ENCODE results near the gene FKBP2. TPM values are rescaled to one million over a fixed set of nuclear protein-coding genes. Genes with fewer than 3 reads are reported as not detected.

FKBP2 gene
- total RNA-seq, 1 experiment from 2014 or later: 57.2 TPM

DNA sequence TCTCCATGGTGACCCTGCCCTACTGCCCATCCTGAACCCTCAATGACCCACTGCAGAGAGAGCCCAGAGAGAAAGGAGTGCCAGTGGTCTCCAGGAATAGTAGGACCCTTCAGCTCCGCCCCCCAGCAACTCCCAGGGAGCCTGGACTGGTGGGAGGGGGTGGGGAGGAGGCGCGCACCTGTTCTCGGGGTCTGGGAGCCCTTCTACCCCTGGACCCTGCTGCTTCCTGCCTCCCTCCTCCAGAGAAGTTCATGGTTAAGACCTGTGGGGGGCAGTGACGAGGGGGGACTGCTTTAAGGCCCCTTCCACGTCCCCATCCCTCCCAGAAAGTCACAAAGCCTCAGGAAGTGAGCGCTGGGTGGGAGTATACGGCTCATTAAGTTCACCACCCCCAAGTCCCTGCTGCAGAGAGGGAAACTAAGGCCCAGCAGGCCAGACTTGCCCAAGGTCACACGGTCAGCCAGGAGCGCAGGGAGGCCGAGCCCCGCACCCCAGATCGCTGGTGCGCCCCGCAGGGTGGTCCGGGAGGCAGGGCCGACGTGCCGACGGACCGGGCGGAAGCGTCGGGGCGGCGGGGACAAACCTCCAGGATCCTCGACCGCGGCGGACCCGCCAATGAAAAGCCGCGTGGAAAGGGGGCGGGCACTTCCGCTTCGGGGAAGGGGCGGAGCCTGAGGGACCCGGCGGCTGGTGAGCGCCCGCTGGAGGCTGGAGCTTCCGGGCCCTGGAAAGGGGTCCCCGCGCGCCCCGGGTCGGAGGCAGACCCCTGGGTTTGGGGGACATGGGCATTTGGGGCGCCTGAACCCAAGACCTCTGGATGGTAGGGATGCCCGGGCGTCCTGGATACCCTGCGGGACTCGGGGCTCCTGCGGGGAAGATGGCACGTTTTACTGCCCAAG is 15.0 kb upstream of the FKBP2 start, which contains the start of the genes NUDT22 and TRPT1 (continued):
- TF ChIP-seq, protein P1, sequence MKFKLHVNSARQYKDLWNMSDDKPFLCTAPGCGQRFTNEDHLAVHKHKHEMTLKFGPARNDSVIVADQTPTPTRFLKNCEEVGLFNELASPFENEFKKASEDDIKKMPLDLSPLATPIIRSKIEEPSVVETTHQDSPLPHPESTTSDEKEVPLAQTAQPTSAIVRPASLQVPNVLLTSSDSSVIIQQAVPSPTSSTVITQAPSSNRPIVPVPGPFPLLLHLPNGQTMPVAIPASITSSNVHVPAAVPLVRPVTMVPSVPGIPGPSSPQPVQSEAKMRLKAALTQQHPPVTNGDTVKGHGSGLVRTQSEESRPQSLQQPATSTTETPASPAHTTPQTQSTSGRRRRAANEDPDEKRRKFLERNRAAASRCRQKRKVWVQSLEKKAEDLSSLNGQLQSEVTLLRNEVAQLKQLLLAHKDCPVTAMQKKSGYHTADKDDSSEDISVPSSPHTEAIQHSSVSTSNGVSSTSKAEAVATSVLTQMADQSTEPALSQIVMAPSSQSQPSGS (CRISPR knock-in tag; IDR thresholded peaks at IDR 0.05; ENCODE audit: borderline replicate concordance, low read depth): no peak

DNA sequence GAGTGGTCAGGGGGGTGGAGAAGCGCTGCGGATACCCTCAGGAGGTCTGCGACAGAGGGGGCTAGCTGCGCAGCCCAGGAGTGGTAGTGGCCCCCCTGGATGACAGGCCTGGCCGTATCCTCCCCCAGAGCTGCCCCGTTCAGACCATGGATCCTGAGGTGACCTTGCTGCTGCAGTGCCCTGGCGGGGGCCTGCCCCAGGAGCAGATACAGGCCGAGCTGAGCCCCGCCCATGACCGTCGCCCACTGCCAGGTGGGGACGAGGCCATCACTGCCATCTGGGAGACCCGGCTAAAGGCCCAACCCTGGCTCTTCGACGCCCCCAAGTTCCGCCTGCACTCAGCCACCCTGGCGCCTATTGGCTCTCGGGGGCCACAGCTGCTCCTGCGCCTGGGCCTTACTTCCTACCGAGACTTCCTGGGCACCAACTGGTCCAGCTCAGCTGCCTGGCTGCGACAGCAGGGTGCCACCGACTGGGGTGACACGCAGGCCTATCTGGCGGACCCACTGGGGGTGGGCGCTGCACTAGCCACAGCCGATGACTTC is 14.3 kb upstream of the FKBP2 start:
- TF ChIP-seq, protein P2, sequence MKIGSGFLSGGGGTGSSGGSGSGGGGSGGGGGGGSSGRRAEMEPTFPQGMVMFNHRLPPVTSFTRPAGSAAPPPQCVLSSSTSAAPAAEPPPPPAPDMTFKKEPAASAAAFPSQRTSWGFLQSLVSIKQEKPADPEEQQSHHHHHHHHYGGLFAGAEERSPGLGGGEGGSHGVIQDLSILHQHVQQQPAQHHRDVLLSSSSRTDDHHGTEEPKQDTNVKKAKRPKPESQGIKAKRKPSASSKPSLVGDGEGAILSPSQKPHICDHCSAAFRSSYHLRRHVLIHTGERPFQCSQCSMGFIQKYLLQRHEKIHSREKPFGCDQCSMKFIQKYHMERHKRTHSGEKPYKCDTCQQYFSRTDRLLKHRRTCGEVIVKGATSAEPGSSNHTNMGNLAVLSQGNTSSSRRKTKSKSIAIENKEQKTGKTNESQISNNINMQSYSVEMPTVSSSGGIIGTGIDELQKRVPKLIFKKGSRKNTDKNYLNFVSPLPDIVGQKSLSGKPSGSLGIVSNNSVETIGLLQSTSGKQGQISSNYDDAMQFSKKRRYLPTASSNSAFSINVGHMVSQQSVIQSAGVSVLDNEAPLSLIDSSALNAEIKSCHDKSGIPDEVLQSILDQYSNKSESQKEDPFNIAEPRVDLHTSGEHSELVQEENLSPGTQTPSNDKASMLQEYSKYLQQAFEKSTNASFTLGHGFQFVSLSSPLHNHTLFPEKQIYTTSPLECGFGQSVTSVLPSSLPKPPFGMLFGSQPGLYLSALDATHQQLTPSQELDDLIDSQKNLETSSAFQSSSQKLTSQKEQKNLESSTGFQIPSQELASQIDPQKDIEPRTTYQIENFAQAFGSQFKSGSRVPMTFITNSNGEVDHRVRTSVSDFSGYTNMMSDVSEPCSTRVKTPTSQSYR (CRISPR knock-in tag; IDR thresholded peaks at IDR 0.05): no peak
- TF ChIP-seq NFATC4 (CRISPR knock-in tag; IDR thresholded peaks at IDR 0.05): no peak
- TF ChIP-seq CREM (CRISPR knock-in tag; IDR thresholded peaks at IDR 0.05): no peak
- TF ChIP-seq TEAD4 (CRISPR knock-in tag; IDR thresholded peaks at IDR 0.05): no peak
- CTCF ChIA-PET: interaction anchor here (0.6 to 3.8 kb wide), 18 partner anchors 9 to 130 kb away, joined by 3 to 27 read pairs (median 5); partner anchors contain the start of genes ESRRA, FERMT3, MACROD1 and PLCB3
- H3K27ac Mint-ChIP-seq: no peak overlapping the region
- no peak for DNase-seq (ENCODE audit: low spot score)
- H3K36me3 Mint-ChIP-seq: no peaks in the 10 kb centered on the region
- ATAC-seq: peak; percentile 3
- peak overlapping the region; percentile 81 for H3K4me3 Mint-ChIP-seq
- peaks cover 28% of the 10 kb centered on the region for H3K4me1 Mint-ChIP-seq
- H3K27me3 Mint-ChIP-seq (ENCODE audit: low read depth): no peaks in the 10 kb centered on the region
- POLR2A ChIA-PET: interaction anchor here (0.9 to 1.9 kb wide), 7 partner anchors 20 to 309 kb away, joined by 3 to 13 read pairs (median 3); partner anchors contain the start of genes FERMT3, PLCB3, PPP1R14B and RCOR2
- H3K9me3 Mint-ChIP-seq: no peaks in the 10 kb centered on the region

DNA sequence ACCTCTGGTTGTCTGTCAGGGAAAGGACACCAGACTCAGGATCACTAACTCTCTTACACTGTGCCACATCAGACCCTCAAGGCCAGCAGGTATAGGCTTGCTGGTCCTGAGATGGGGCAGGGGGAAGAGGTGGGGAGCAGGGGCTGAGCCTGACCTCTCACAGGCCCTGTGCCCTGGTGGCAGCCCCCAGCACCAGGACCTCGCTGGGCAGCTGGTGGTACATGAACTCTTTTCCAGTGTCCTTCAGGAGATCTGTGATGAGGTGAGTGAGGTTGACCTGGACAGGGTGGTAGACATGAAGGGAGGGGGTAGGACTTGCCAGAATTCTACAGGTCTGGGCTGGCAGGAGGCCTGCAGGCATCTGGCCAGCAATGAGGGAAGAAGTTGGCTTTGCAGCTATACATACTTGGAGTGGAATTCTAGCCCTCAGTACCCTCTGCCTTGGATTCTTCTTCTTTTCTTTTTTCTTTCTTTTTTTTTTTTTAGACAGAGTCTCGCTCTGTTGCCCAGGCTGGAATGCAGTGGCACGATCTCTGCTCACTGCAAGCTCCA is 13.4 kb upstream of the FKBP2 start:
- no peak for DNase-seq (ENCODE audit: low spot score)
- ChIA-PET CTCF (interaction anchor here (0.6 to 3.8 kb wide), 5 partner anchors 10 to 198 kb away, joined by 3 to 27 read pairs (median 15); partner anchors contain the start of gene FERMT3), POLR2A (interaction anchor here (1.4 to 1.9 kb wide), 3 partner anchors 16 to 73 kb away, joined by 3 to 5 read pairs (median 4); partner anchors contain the start of gene PPP1R14B)
- H3K36me3 Mint-ChIP-seq: no peaks in the 10 kb centered on the region
- peak overlapping the region; percentile 81 for H3K4me3 Mint-ChIP-seq
- ATAC-seq: no peak
- H3K9me3 Mint-ChIP-seq: no peaks in the 10 kb centered on the region
- no peak overlapping the region for H3K27ac Mint-ChIP-seq
- peaks cover 34% of the 10 kb centered on the region for H3K4me1 Mint-ChIP-seq
- peaks cover 7% of the 10 kb centered on the region for H3K27me3 Mint-ChIP-seq (ENCODE audit: low read depth)
- TF ChIP-seq FOXJ3 (CRISPR knock-in tag; IDR thresholded peaks at IDR 0.05; ENCODE audit: borderline replicate concordance) (no peak), TP53 (CRISPR knock-in tag; IDR thresholded peaks at IDR 0.05) (no peak), ZNF232 (CRISPR knock-in tag; IDR thresholded peaks at IDR 0.05) (no peak), FOXK1 (CRISPR knock-in tag; IDR thresholded peaks at IDR 0.05) (no peak), ATF1 (CRISPR knock-in tag; IDR thresholded peaks at IDR 0.05) (no peak), ELF4 (CRISPR knock-in tag; IDR thresholded peaks at IDR 0.05; ENCODE audit: low read depth) (no peak)
- TF ChIP-seq, protein P3, sequence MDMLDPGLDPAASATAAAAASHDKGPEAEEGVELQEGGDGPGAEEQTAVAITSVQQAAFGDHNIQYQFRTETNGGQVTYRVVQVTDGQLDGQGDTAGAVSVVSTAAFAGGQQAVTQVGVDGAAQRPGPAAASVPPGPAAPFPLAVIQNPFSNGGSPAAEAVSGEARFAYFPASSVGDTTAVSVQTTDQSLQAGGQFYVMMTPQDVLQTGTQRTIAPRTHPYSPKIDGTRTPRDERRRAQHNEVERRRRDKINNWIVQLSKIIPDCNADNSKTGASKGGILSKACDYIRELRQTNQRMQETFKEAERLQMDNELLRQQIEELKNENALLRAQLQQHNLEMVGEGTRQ (CRISPR knock-in tag; IDR thresholded peaks at IDR 0.05): no peak
- TF ChIP-seq, protein P4, sequence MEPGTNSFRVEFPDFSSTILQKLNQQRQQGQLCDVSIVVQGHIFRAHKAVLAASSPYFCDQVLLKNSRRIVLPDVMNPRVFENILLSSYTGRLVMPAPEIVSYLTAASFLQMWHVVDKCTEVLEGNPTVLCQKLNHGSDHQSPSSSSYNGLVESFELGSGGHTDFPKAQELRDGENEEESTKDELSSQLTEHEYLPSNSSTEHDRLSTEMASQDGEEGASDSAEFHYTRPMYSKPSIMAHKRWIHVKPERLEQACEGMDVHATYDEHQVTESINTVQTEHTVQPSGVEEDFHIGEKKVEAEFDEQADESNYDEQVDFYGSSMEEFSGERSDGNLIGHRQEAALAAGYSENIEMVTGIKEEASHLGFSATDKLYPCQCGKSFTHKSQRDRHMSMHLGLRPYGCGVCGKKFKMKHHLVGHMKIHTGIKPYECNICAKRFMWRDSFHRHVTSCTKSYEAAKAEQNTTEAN (CRISPR knock-in tag; IDR thresholded peaks at IDR 0.05): no peak
- TF ChIP-seq, protein P5, sequence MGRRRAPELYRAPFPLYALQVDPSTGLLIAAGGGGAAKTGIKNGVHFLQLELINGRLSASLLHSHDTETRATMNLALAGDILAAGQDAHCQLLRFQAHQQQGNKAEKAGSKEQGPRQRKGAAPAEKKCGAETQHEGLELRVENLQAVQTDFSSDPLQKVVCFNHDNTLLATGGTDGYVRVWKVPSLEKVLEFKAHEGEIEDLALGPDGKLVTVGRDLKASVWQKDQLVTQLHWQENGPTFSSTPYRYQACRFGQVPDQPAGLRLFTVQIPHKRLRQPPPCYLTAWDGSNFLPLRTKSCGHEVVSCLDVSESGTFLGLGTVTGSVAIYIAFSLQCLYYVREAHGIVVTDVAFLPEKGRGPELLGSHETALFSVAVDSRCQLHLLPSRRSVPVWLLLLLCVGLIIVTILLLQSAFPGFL (CRISPR knock-in tag; IDR thresholded peaks at IDR 0.05; ENCODE audit: borderline replicate concordance): no peak
- TF ChIP-seq, protein P6, sequence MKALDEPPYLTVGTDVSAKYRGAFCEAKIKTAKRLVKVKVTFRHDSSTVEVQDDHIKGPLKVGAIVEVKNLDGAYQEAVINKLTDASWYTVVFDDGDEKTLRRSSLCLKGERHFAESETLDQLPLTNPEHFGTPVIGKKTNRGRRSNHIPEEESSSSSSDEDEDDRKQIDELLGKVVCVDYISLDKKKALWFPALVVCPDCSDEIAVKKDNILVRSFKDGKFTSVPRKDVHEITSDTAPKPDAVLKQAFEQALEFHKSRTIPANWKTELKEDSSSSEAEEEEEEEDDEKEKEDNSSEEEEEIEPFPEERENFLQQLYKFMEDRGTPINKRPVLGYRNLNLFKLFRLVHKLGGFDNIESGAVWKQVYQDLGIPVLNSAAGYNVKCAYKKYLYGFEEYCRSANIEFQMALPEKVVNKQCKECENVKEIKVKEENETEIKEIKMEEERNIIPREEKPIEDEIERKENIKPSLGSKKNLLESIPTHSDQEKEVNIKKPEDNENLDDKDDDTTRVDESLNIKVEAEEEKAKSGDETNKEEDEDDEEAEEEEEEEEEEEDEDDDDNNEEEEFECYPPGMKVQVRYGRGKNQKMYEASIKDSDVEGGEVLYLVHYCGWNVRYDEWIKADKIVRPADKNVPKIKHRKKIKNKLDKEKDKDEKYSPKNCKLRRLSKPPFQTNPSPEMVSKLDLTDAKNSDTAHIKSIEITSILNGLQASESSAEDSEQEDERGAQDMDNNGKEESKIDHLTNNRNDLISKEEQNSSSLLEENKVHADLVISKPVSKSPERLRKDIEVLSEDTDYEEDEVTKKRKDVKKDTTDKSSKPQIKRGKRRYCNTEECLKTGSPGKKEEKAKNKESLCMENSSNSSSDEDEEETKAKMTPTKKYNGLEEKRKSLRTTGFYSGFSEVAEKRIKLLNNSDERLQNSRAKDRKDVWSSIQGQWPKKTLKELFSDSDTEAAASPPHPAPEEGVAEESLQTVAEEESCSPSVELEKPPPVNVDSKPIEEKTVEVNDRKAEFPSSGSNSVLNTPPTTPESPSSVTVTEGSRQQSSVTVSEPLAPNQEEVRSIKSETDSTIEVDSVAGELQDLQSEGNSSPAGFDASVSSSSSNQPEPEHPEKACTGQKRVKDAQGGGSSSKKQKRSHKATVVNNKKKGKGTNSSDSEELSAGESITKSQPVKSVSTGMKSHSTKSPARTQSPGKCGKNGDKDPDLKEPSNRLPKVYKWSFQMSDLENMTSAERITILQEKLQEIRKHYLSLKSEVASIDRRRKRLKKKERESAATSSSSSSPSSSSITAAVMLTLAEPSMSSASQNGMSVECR (CRISPR knock-in tag; IDR thresholded peaks at IDR 0.05; ENCODE audit: borderline replicate concordance): no peak
- TF ChIP-seq, protein P7, sequence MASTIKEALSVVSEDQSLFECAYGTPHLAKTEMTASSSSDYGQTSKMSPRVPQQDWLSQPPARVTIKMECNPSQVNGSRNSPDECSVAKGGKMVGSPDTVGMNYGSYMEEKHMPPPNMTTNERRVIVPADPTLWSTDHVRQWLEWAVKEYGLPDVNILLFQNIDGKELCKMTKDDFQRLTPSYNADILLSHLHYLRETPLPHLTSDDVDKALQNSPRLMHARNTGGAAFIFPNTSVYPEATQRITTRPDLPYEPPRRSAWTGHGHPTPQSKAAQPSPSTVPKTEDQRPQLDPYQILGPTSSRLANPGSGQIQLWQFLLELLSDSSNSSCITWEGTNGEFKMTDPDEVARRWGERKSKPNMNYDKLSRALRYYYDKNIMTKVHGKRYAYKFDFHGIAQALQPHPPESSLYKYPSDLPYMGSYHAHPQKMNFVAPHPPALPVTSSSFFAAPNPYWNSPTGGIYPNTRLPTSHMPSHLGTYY (CRISPR knock-in tag; IDR thresholded peaks at IDR 0.05): no peak

Data from WTC11 (cell line).